Measurements from ENCODE around the gene BLM. TPM values are rescaled to one million over a fixed set of nuclear protein-coding genes. Genes with fewer than 3 reads are reported as not detected.

The BLM gene
- total and polyA plus RNA-seq, 2 of the 13 experiments (the other 11 are each of a cell fraction or from before 2014, with no cell fraction given): 5.1 to 11.8 TPM

GRCh38 chr15:90681056-90681455 is 36.1 kb upstream of the BLM start (continued):
- no peak for TF ChIP-seq JUN (CRISPR knock-in tag; IDR thresholded peaks at IDR 0.05)
- TF ChIP-seq POLR2AphosphoS2 (IDR thresholded peaks at IDR 0.05; ENCODE audit: low read depth, low read length): no peak
- TF ChIP-seq ATM (IDR thresholded peaks at IDR 0.05; ENCODE audit: borderline replicate concordance): no peak
- TF ChIP-seq ZNF75D (CRISPR knock-in tag; IDR thresholded peaks at IDR 0.05; ENCODE audit: borderline replicate concordance): no peak
- no peak for TF ChIP-seq ZNF230 (CRISPR knock-in tag; IDR thresholded peaks at IDR 0.05)
- no peak for TF ChIP-seq ZBTB20 (CRISPR knock-in tag; IDR thresholded peaks at IDR 0.05; ENCODE audit: borderline replicate concordance, low read depth)
- no peak for TF ChIP-seq EP300 (IDR thresholded peaks at IDR 0.05; ENCODE audit: low read depth in 2 of 2, low read length in 2 of 2)
- no peak for TF ChIP-seq EP300 (CRISPR knock-in tag; IDR thresholded peaks at IDR 0.05; ENCODE audit: borderline replicate concordance)
- no peak for TF ChIP-seq SMAD9 (CRISPR knock-in tag; IDR thresholded peaks at IDR 0.05)
- no peak for TF ChIP-seq FOXA1 (IDR thresholded peaks at IDR 0.05)
- no peak for TF ChIP-seq FOXA1 (CRISPR knock-in tag; IDR thresholded peaks at IDR 0.05)
- TF ChIP-seq ZNF574 (CRISPR knock-in tag; IDR thresholded peaks at IDR 0.05): no peak

GRCh38 chr15:90681480-90681879 is 35.7 kb upstream of the BLM start:
- H3K27me3 ChIP-seq (ENCODE audit: control insufficient read depth in 1 of 2, insufficient read depth in 2 of 2, low read length in 2 of 2): no peaks in the 10 kb centered on the region; a peak in 1 of 5 replicates
- no peak overlapping the region for H3K27ac ChIP-seq (ENCODE audit: extremely low read length, insufficient read depth, low read length)
- FAIRE-seq: no peak
- POLR2A ChIA-PET: no interaction called here
- no peaks in the 10 kb centered on the region for H3K9me3 ChIP-seq (ENCODE audit: low read length)
- no peaks in the 10 kb centered on the region for H3K79me2 ChIP-seq (ENCODE audit: insufficient read depth, low read length)
- H3K36me3 ChIP-seq (replicated peaks in 1 of 2; ENCODE audit: control insufficient read depth in 1 of 2, insufficient read depth in 2 of 2, low read length in 2 of 2): no peaks in the 10 kb centered on the region
- no peak overlapping the region for H2AFZ ChIP-seq (ENCODE audit: low read length)
- no peaks in the 10 kb centered on the region for H4K20me1 ChIP-seq (ENCODE audit: insufficient read depth, low read length)
- no peak overlapping the region for H3K4me3 ChIP-seq (replicated peaks in 1 of 3; ENCODE audit: insufficient read depth in 1 of 3, low read depth in 2 of 3, low read length in 3 of 3)
- in situ Hi-C loops (cut with HindIII; ENCODE audit: extremely low pct_ligation_motif_present, low pct_unique_long_range_greater_than_20kb) (no loop called here), intact Hi-C loops (cut with micrococcal nuclease; ENCODE audit: unreplicated experiment) (no loop called here)
- TF ChIP-seq THAP7 (CRISPR knock-in tag; IDR thresholded peaks at IDR 0.05) (no peak), CEBPB (IDR thresholded peaks at IDR 0.05; ENCODE audit: borderline replicate concordance, low read depth, low read length) (no peak), ZSCAN30 (CRISPR knock-in tag; IDR thresholded peaks at IDR 0.05) (no peak), ZNF580 (CRISPR knock-in tag; IDR thresholded peaks at IDR 0.05; ENCODE audit: borderline replicate concordance, low read depth) (no peak), ZNF75D (CRISPR knock-in tag; IDR thresholded peaks at IDR 0.05; ENCODE audit: borderline replicate concordance) (no peak), KDM2A (CRISPR knock-in tag; IDR thresholded peaks at IDR 0.05; ENCODE audit: borderline replicate concordance, low read depth) (no peak), GATAD1 (CRISPR knock-in tag; IDR thresholded peaks at IDR 0.05) (no peak), ETS1 (CRISPR knock-in tag; IDR thresholded peaks at IDR 0.05) (no peak), TCF12 (IDR thresholded peaks at IDR 0.05) (no peak), TCF12 (CRISPR knock-in tag; IDR thresholded peaks at IDR 0.05) (no peak)
- no peak overlapping the region for H3K4me2 ChIP-seq (ENCODE audit: low read depth, low read length)
- WGBS (ENCODE audit: low lambda C conversion rate): 74% methylated on average over 5 of the region's 9 CpGs
- H3K4me1 ChIP-seq (ENCODE audit: insufficient read depth, low read length): no peaks in the 10 kb centered on the region
- ATAC-seq: no peak; the same call in 2 of the 3 replicates
- no TSS peak for BruUV-seq (replicated peaks)
- H3K9ac ChIP-seq (ENCODE audit: insufficient read depth, low read depth, low read length): no peak overlapping the region
- DNase-seq (ENCODE audit: low spot score): no peak
- CTCF ChIA-PET (ENCODE audit: low intra/inter-chr PET ratio, low total read pairs): no interaction called here

Measured in HepG2 (cell line).